Measurements from ENCODE around the gene USP15. TPM values are rescaled to one million over a fixed set of nuclear protein-coding genes. Genes with fewer than 3 reads are reported as not detected.
"Not testable (repeated sequence)": the region's sequence is repeated elsewhere in the genome, so short reads cannot be mapped to it uniquely, and the experiment has no call there.

Gene USP15
- total RNA-seq, 1 donor from 2014 or later: 168 TPM

- intact Hi-C loops (cut with micrococcal nuclease): loop anchor here (2.0 to 5.0 kb wide), 2 partner anchors 17 to 92 kb away; no protein-coding TSS in a partner anchor
Measured at GRCh38 chr12:62435303-62436163, 175.3 kb downstream of the USP15 start.

- intact Hi-C loops (cut with micrococcal nuclease): loop anchor here (5.0 kb wide), 1 partner anchor 91 kb away; no protein-coding TSS in a partner anchor
Measured at GRCh38 chr12:62436164-62436503, 175.9 kb downstream of the USP15 start.

- intact Hi-C loops (cut with micrococcal nuclease): loop anchor here (1.0 to 5.0 kb wide), 7 partner anchors 28 to 375 kb away; partner anchors contain the start of gene MON2
Measured at GRCh38 chr12:62438098-62438692, 178.0 kb downstream of the USP15 start.

- intact Hi-C loops (cut with micrococcal nuclease): no loop called here
Measured at GRCh38 chr12:62446754-62447452, 186.7 kb downstream of the USP15 start.

- intact Hi-C loops (cut with micrococcal nuclease): no loop called here
Measured at GRCh38 chr12:62448436-62448835, 188.2 kb downstream of the USP15 start.

- intact Hi-C loops (cut with micrococcal nuclease): not testable (repeated sequence)
Measured at GRCh38 chr12:62455429-62455828, 195.2 kb downstream of the USP15 start.

- intact Hi-C loops (cut with micrococcal nuclease): no loop called here
Measured at GRCh38 chr12:62458626-62459025, 198.4 kb downstream of the USP15 start.

GRCh38 chr12:62459976-62460375, 199.8 kb downstream of the USP15 start:
- intact Hi-C loops (cut with micrococcal nuclease): no loop called here

- intact Hi-C loops (cut with micrococcal nuclease): not testable (repeated sequence)
Measured at GRCh38 chr12:62461171-62461837, 201.1 kb downstream of the USP15 start.

- intact Hi-C loops (cut with micrococcal nuclease): not testable (repeated sequence)
Measured at GRCh38 chr12:62463252-62463651, 203.0 kb downstream of the USP15 start.

Other genes with a start within 250 kb of the USP15 start
- gene MON2, start 206.4 kb downstream of the USP15 start, total RNA-seq: 47.1 and 52.4 TPM in 2 replicates